ENCODE data around the gene DESI1.
"Not testable (repeated sequence)": the region's sequence is repeated elsewhere in the genome, so short reads cannot be mapped to it uniquely, and the experiment has no call there.

- TF ChIP-seq, protein P1, sequence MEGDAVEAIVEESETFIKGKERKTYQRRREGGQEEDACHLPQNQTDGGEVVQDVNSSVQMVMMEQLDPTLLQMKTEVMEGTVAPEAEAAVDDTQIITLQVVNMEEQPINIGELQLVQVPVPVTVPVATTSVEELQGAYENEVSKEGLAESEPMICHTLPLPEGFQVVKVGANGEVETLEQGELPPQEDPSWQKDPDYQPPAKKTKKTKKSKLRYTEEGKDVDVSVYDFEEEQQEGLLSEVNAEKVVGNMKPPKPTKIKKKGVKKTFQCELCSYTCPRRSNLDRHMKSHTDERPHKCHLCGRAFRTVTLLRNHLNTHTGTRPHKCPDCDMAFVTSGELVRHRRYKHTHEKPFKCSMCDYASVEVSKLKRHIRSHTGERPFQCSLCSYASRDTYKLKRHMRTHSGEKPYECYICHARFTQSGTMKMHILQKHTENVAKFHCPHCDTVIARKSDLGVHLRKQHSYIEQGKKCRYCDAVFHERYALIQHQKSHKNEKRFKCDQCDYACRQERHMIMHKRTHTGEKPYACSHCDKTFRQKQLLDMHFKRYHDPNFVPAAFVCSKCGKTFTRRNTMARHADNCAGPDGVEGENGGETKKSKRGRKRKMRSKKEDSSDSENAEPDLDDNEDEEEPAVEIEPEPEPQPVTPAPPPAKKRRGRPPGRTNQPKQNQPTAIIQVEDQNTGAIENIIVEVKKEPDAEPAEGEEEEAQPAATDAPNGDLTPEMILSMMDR (IDR thresholded peaks at IDR 0.05): not testable (repeated sequence)
- TF ChIP-seq EP300 (IDR thresholded peaks at IDR 0.05): not testable (repeated sequence)
Observed at GRCh38 chr22:41558241-41558630, 62.6 kb downstream of the DESI1 start.
